HG02588 (cell line): Measurements from ENCODE around the gene SRP72.
A peak's percentile ranks its signal among the peaks of the same experiment; 100 is the strongest.
"Not testable (repeated sequence)": the region's sequence is repeated elsewhere in the genome, so short reads cannot be mapped to it uniquely, and the experiment has no call there.

ENCODE experiments used
- ATAC-seq: cut with Tn5 transposase; IDR thresholded peaks from one replicate; pipeline ENCODE4 v1.9.1; 2021; ENCODE audit warnings: mild to moderate bottlenecking, moderate library complexity; ENCODE audit not compliant: unreplicated experiment

SRP72 gene

DNA sequence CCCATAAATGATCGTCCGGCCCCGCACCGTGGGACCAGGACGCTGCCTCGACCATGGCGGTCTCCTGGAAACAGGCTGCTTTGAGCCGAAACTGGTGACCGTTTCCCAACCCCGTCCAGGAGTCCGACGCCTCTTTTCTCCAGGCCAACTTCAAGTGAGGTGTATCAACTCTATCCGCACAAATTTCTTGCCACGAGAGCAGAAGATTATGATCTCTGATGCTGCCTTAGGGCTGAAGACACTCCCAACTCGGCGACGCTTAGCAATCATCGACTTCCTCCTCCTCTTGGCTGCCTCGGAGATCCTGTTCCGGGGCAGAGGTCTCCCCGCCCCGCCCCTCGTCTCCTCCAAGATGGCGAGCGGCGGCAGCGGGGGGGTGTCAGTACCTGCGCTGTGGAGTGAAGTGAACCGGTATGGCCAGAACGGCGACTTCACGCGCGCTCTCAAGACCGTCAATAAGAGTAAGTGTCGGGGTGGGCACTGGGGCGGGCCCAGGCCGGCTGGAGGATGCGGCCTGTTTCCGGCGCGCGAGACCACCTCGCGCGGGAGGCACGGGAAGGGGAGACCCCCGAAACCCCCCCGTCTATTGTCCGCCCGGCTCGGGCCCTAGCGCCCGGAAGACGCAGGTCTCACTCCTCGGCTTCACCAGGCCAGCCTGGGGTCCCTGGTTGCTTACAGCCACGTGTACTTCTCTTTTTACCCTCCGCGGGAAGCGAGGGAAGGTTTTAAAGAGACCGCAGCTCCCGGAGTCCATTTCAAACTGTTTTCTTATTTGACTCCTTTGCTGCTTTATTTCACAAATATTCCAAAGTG, at the start of gene SRP72:
TSS of gene SRP72 (plus strand) at position 334 of the 813 bp plus-strand sequence. CDS start at position 353, 19 bp downstream.
- ATAC-seq, result peak; percentile 94

DNA sequence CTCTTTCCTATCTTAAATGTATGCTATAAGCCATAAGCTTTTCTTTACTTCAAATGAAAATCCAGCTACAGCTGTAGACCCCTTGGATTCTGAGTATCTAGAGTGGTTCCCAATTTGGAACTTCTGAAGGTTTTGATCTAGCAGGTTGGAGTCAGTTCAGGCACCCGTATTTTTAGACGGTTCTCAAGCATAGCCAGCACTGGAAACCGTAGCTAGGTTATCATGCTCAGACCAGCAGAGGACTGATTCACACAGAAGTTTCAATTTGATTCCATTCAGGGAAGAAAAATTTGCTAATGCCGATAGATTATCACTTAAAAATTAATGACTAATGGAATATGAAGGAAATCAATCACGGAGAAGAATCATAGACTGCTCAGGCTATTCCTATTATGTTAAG, 43.2 kb upstream of the SRP72 start:
- ATAC-seq, result no peak

DNA sequence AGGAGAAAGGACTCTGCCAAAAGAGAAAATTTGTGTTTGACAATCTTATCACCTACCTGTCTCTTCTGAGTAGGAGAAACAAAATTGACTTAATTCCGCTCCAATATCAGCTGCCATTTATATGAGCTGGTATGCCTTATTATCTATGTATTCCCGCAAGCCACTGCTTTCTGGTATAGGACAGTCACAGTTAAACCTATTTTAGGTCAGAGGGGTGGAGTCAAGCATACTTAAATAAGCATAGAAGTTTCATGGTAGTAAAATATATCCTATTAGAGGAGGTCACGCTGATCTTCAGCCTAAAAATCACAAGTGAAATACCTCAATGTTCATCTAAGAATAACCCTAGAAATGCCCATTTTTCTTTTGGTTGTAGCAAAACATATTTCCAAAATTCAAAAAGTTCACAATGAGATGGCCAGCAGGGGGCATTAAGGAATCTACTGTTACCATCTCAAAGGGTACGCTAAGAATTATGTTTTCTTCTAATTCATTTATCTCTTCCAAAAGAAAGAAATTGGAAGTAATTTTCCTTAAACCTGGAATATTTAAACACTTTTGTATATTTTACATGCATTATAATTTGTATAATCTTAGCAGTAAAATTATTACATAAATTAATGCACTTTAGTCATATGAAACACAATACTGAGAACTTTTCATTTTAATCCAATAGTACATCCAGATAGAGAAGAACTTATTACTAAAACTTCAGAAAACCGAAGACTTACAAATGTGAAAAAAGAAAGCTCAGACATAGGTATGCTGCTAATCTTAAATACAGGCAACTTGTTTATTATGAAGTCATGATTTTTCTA, 42.5 kb upstream of the SRP72 start:
- ATAC-seq, result no peak

DNA sequence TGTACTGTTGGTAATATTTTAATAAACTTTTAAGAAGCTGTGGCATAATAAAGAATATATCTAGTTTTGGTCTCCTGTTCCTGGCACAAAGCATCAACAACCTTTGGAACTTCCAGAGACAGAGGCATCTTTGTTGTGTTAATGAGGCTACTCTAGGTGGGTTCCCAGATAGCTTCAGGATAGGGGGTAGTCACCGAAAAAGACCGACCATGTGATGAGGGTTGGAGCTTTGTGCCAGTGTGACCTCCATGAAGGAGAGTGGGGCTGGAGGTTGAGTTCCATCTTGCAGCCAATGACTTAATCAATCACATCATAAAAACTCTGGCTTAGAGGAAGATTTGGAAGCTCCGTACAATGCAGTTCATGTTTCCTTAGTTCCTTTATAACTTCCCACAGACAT, 41.9 kb upstream of the SRP72 start:
- no peak for ATAC-seq

GRCh38 chr4:56426273-56426672, 41.1 kb upstream of the SRP72 start:
- peak; percentile 88 for ATAC-seq

- no peak for ATAC-seq
Measured at GRCh38 chr4:56427179-56427578, 40.2 kb upstream of the SRP72 start.

DNA sequence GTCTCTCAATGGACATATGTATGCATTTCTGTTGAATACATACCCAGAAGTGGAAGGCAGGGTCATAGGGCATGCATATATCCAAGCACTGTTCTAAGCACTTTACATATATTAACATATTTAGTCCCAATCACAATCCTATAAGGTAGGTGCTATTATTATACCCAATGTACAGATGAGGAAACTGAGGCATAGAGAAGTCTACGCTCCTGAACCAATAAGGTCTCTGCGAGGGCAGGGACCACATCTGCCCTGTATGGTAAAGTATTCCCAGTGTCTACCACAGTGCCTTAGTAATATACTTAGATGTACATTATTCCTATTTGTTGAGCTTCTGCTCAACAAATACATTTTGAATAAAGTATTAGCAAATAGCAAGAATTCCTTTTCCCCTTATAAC, 37.2 kb upstream of the SRP72 start:
- no peak for ATAC-seq

GRCh38 chr4:56433280-56433679, 34.1 kb upstream of the SRP72 start:
- ATAC-seq, result no peak

DNA sequence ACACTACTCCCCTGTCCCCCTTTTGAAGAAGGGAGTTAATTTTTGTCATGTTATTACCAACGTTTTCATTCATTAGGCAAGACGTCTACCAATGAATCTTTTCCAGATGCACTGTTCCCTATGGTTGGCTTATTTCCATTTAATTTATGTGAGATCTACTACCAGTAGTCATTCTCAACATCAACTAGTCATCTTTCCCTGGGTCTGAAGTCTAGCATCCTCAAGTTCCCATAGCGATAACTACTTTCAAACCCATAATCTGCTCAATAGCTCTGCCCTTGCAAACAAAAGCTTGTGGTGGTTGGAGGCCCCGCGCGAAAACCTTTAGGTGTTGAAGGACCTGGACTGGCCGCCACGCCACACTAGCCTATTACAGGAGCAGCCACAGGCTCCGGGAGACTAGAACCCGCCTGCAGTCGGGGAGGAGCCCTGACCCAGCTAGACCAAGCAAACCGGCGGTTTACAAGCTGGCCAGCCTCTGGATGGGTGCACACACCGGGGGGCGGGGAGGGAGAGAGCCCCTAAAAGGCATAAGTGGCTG, 32.7 kb upstream of the SRP72 start:
- peak; percentile 17 for ATAC-seq

DNA sequence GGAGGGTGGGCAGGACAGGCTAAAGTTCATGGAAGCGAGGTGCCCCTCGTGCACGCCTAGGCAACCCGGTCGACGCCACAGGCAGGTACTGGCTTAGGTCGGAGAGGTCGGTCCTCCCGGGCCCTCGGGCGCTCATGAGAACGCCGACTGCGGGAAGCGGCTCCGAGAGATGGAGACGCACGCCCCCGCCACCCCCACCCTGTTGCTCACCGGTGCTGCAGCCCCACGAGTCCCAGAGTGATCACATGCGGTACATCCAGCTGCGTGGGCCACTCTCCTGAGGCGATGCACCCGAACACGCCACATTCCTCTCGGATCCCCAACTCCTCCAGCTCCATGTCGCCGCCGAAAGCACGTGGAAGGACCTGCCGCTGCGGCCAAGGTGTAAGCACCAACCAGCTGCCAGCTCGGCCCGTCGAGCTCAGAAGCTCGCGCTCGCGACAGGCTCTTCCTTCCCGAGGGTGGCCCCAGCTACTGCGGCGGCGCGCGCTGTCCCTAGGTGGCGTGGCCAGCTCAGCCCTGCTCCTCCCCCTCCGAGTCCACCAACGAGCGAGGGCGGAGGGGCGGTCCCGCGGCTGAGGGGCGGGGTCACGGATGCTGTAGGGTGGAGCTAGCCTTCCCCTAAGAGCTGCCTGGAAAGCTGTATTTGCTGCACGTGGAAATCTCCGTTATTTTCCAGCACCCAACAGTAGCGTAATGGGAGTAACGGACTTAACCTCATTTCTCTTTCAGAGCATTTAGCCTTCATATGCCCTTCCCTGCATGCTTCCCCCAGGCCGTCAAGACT, 32.1 kb upstream of the SRP72 start, which contains the start of gene PPAT:
TSS of gene PPAT (minus strand) at position 476 of the 787 bp plus-strand sequence. CDS start at position 338, 138 bp downstream.
- peak; percentile 74 for ATAC-seq

GRCh38 chr4:56438766-56439165, 28.7 kb upstream of the SRP72 start:
- ATAC-seq, result no peak

GRCh38 chr4:56440983-56441382, 26.4 kb upstream of the SRP72 start:
- no peak for ATAC-seq

- no peak for ATAC-seq
Measured at GRCh38 chr4:56444719-56445118, 22.7 kb upstream of the SRP72 start.

- ATAC-seq, result no peak
Measured at GRCh38 chr4:56445699-56446098, 21.7 kb upstream of the SRP72 start.

DNA sequence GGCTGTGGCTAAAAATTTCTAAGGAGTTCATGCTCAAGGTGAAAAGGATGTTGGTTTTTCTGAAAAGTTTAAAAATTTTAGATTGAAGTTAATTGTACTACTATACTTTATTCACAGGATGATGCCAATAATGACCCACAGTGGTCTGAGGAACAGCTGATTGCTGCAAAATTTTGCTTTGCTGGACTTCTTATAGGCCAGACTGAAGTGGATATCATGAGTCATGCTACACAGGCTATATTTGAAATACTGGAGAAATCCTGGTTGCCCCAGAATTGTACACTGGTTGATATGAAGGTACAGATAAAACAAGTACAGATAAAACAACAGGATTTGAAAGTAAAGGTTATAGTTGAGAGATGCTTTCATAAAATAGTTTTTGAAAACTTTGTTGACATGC, 19.1 kb upstream of the SRP72 start:
- ATAC-seq, result no peak

DNA sequence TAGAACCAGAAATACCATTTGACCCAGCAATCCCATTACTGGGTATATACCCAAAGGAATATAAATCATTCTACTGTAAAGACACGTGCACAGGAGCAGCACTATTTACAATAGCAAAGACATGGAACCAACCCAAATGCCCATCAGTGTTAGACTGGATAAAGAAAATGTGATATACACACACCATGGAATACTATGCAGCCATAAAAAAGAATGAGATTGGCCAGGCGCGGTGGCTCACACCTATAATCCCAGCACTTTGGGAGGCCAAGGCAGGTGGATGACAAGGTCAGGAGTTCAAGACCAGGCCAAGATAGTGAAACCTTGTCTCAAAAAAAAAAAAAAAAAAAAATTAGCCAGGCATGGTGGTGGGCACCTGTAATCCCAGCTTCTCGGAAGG, 17.9 kb upstream of the SRP72 start:
- ATAC-seq, result not testable (repeated sequence)

DNA sequence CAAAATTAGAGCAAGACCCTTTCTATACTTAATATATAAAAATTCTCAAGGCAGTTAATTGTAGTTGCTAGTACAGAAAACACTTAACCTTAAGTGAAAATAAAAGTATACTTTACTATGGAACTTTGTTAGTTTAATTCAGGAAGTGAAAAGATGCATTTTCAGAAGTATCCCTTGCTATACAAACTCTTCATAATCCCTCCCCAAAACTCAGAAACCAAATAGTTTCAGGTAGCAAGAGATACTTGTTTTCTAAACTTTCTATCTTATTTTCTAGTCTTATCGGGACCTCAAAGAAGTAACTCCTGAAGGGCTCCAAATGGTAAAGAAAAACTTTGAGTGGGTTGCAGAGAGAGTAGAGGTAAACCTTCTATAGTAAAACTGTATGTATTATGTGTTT, 17.1 kb upstream of the SRP72 start:
- ATAC-seq, result no peak

DNA sequence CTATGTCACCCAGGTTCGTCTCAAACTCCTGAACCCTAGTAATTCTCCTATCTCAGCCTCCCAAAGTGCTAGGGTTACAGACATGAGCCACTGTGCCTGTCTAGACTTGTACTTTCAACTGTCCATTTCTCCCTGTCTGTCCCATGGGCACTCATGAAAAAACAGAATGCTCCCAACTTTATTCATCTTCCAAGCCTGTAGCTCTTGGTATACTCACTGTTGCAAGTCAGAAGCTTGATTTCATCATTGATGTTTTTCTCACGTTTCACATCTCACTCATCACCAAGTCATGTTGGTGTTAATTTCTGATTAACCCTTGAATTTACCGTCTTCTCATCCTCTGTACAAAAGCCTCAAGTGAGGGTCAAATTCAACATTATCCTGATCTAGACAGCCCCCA, 7.3 kb upstream of the SRP72 start:
- no peak for ATAC-seq

- ATAC-seq, result no peak
Measured at GRCh38 chr4:56462157-56462556, 5.3 kb upstream of the SRP72 start.

DNA sequence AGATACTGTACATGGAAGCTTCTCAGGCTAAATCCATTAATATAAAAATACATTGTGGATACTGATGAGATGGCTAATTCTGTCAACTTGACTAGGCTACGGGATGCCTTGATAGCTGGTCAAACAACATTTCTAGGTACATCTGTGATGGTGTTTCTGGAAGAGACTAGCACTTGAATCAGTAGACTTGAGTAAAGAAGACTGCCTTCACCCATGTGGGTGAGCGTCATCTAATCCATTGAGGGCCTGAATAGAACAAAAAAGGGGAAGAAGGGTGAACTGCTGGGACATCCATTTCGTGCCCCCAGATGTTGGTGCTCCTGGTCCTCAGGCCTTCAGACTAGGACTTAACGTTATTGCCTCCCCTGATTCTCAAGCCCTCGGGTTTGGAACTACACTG, 3.7 kb upstream of the SRP72 start:
- ATAC-seq, result no peak

- no peak for ATAC-seq
Measured at GRCh38 chr4:56464581-56464980, 2.8 kb upstream of the SRP72 start.
